ENCODE data around the gene CSGALNACT2. TPM values are rescaled to one million over a fixed set of nuclear protein-coding genes. Genes with fewer than 3 reads are reported as not detected.

Gene CSGALNACT2
- total RNA-seq, 4 donors from 2014 or later = 14.4 to 24.1 (median 20.0) TPM

DNA sequence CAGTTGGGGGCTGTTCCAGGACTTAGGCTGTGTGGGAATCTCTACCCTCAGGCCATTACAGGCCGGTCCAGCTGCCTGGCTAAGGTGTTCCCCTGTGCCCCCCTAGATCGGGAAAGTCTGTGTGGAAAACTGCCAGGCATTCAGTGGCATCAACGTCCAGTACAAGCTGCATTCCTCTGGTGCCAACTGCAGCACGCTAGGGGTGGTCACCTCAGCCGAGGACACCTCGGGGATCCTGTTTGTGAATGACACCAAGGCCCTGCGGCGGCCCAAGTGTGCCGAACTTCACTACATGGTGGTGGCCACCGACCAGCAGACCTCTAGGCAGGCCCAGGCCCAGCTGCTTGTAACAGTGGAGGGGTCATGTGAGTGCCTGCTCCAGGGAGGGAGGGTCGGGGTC is 27.1 kb upstream of the CSGALNACT2 start:
- Histone ChIP-seq H3K27me3 (no peaks in the 10 kb centered on the region), H3K9me3 (no peaks in the 10 kb centered on the region), H3K4me3 (replicated peaks in 1 of 3) (no peak overlapping the region), H3K4me1 (no peaks in the 10 kb centered on the region), H3K27ac (no peak overlapping the region), H3K36me3 (no peaks in the 10 kb centered on the region)
- WGBS, 2 donors = 96% methylated on average over 3 of the region's 11 CpGs; no CpG with 5 or more reads in 1 of the 2 donors
- no peak for DNase-seq
- intact Hi-C loops (cut with DNase I) = no loop called here
- TF ChIP-seq POLR2A (IDR thresholded peaks at IDR 0.05) = no peak
- TF ChIP-seq, protein P1, sequence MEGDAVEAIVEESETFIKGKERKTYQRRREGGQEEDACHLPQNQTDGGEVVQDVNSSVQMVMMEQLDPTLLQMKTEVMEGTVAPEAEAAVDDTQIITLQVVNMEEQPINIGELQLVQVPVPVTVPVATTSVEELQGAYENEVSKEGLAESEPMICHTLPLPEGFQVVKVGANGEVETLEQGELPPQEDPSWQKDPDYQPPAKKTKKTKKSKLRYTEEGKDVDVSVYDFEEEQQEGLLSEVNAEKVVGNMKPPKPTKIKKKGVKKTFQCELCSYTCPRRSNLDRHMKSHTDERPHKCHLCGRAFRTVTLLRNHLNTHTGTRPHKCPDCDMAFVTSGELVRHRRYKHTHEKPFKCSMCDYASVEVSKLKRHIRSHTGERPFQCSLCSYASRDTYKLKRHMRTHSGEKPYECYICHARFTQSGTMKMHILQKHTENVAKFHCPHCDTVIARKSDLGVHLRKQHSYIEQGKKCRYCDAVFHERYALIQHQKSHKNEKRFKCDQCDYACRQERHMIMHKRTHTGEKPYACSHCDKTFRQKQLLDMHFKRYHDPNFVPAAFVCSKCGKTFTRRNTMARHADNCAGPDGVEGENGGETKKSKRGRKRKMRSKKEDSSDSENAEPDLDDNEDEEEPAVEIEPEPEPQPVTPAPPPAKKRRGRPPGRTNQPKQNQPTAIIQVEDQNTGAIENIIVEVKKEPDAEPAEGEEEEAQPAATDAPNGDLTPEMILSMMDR (IDR thresholded peaks at IDR 0.05) = no peak

DNA sequence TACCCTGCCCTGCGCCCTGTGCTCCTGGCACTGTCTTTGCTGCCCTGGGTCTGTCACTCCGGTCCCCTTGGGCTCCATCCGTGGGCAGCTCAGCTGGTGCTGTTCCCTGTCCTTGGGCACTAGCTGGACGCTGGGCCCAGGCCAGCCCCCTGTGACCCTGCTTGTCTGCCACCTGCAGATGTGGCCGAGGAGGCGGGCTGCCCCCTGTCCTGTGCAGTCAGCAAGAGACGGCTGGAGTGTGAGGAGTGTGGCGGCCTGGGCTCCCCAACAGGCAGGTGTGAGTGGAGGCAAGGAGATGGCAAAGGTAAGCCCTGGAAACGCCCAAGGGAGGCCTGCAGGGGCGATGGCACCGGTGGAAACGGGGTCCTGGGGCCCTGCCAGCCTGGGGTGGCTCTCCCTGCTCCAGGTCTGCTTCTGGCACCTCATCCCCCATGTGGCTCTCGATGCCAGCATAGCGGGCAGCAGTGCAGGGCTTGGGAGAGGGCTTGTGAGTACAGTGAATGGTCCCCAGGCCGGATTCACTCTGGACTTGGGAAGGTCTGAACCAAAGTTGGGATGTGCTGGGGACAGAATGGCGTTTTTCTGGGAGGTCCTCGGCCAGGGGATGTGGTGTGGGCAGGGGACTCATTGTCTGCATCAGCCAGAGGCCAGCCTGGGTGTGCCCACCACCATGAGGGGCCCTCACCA is 26.2 kb upstream of the CSGALNACT2 start:
- no peak for DNase-seq
- H3K9me3 ChIP-seq = no peaks in the 10 kb centered on the region
- intact Hi-C loops (cut with DNase I) = no loop called here
- no peak for TF ChIP-seq POLR2A (IDR thresholded peaks at IDR 0.05)
- TF ChIP-seq, protein P1 (IDR thresholded peaks at IDR 0.05) = no peak
- no peaks in the 10 kb centered on the region for H3K4me1 ChIP-seq
- WGBS, 2 donors = 89 to 93% methylated on average over 13 to 16 of the region's 17 CpGs
- no peaks in the 10 kb centered on the region for H3K27me3 ChIP-seq
- no peak overlapping the region for H3K27ac ChIP-seq
- H3K4me3 ChIP-seq (replicated peaks in 1 of 3) = no peak overlapping the region
- H3K36me3 ChIP-seq = no peaks in the 10 kb centered on the region

DNA sequence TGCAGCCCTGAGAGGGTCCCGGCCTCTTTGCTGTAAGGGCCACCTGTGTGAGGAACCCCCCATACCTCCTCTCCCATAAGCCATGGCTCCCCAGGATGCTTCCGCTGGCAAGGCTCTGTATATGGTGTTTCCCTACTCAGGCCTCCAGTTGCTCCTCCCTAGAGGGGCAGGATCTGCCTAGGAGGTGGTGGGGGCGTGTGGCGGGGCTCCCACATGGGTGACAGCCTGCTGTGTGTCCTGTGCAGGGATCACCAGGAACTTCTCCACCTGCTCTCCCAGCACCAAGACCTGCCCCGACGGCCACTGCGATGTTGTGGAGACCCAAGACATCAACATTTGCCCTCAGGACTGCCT is 25.7 kb upstream of the CSGALNACT2 start:
- H3K4me1 ChIP-seq = no peaks in the 10 kb centered on the region
- no peaks in the 10 kb centered on the region for H3K9me3 ChIP-seq
- no peaks in the 10 kb centered on the region for H3K27me3 ChIP-seq
- no peak for DNase-seq
- no peak overlapping the region for H3K27ac ChIP-seq
- 97 to 100% methylated on average over 4 to 6 of the region's 7 CpGs for WGBS, 2 donors
- intact Hi-C loops (cut with DNase I) = no loop called here
- no peaks in the 10 kb centered on the region for H3K36me3 ChIP-seq
- no peak for TF ChIP-seq POLR2A (IDR thresholded peaks at IDR 0.05)
- TF ChIP-seq, protein P1 (IDR thresholded peaks at IDR 0.05) = no peak
- H3K4me3 ChIP-seq (replicated peaks in 1 of 3) = no peak overlapping the region

DNA sequence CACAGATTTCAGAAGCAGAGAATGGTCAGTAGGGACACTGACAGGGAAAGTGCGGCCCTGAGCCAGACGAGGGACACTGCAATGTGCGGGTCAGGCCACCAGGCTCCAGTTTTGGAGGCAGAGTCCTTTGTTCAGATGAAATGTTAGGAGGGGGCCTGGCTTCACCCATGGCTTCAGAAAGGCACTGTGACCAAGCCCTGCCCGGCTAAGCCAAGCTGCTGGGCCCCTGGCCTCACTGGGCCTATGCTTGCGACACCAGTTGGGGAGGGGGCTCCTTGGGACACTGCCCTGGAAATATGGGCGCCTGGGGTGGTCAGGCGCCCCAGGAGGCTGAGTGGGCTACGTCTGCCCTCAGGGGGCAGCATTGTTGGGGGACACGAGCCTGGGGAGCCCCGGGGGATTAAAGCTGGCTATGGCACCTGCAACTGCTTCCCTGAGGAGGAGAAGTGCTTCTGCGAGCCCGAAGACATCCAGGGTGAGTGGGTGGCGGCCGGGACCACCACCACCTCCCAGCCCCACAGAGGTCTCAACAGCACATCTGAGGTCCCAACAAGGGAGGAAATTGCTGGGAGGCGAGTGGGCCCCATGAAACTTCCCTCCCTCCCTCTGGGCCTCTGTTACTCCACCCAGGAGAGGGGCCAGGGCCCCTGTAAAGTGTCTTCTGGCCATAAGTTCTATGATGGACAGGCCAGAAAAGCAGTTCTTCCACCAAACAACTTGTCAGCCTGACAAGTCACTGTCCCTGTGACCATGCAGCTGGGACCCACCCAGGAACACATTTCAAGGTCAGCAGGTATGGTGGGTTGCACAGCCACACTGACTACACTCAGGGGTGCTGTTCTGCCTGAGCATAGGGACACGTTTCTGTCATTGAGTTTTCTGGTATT is 24.8 kb upstream of the CSGALNACT2 start:
- Histone ChIP-seq H3K27me3 (no peaks in the 10 kb centered on the region), H3K9me3 (no peaks in the 10 kb centered on the region), H3K36me3 (no peaks in the 10 kb centered on the region), H3K4me3 (replicated peaks in 1 of 3) (no peak overlapping the region), H3K4me1 (no peaks in the 10 kb centered on the region), H3K27ac (no peak overlapping the region)
- intact Hi-C loops (cut with DNase I) = no loop called here
- TF ChIP-seq POLR2A (IDR thresholded peaks at IDR 0.05) = no peak
- TF ChIP-seq, protein P1 (IDR thresholded peaks at IDR 0.05) = no peak
- whole genome bisulfite sequencing, 2 donors = 84 to 92% methylated on average over 5 to 9 of the region's 16 CpGs
- no peak for DNase-seq

Data from thyroid gland (tissue), 4 donors.